HepG2 (cell line): ENCODE measurements around the gene COL4A2.

Experiments used
- CHD2 ChIP-seq: IDR thresholded peaks from 2 replicates; pipeline ENCODE4 v1.6.1; 2011; ENCODE audit warnings: low read depth, low read length, improper control_type of control experiment
- CTCF ChIP-seq: sonication (generic); formaldehyde crosslinking; IDR thresholded peaks from 2 replicates; pipeline ENCODE4 v1.5.0; 2020; ENCODE audit warnings: mild to moderate bottlenecking, missing genetic modification reagents, moderate library complexity
- EP300 ChIP-seq, 3 experiments: sonication (generic) in 1 of 3; formaldehyde crosslinking in 1 of 3; IDR thresholded peaks; 2 replicates each; pipeline versions ENCODE4 v1.5.1 to v1.6.1; 2011 to 2020; ENCODE audit warnings: low read depth in 2 of 3, low read length in 2 of 3, borderline replicate concordance in 1 of 3, improper control_type of control experiment in 1 of 3, mild to moderate bottlenecking in 1 of 3, missing genetic modification reagents in 1 of 3, moderate library complexity in 1 of 3
- IRF2 ChIP-seq: IDR thresholded peaks from 2 replicates; pipeline ENCODE4 v1.6.1; 2018; ENCODE audit warnings: missing genetic modification reagents, missing compliant biosample characterization

DNA sequence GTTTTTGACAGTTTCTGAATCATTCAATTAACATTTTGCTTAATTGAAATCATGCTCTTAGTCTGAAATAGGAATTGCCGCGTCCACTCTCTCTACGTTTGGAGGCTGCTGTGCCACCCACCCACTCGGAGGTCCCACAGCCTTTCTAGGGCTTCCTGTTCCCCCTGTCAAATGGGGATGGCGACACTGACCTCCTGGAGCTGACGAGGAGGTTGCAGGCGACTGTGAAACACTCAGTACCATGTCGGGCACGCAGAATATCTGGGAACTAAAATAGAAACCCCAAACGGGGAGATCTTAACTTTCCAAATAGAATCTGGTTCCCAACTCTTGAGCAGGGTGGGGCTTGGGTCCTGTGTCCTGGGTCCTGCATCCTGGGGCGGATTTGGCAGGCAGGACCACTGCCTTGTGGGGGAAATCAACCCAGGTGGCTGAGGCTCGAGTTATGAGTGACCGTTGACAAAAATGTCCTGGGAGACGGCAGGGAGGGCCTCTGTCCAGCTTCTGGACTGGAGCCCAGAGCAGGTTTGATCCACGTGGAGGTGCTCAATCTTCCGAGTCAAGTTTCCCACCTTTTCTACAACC, 129.8 kb downstream of the COL4A2 start:
- no peak for TF ChIP-seq IRF2 (CRISPR knock-in tag)
- no peak for TF ChIP-seq CHD2
- TF ChIP-seq EP300 (IDR thresholded peaks at IDR 0.05; ENCODE audit: low read depth in 2 of 2, low read length in 2 of 2) = no peak
- TF ChIP-seq EP300 (CRISPR knock-in tag; IDR thresholded peaks at IDR 0.05; ENCODE audit: borderline replicate concordance) = no peak
- TF ChIP-seq CTCF (CRISPR knock-in tag) = no peak
